K562 (cell line): ENCODE measurements around the gene FBLN7. TPM values are rescaled to one million over a fixed set of nuclear protein-coding genes. Genes with fewer than 3 reads are reported as not detected.
A peak's percentile ranks its signal among the peaks of the same experiment; 100 is the strongest.

Source experiments
- ATAC-seq: fragments of 200-7000 bp; cut with Tn5 transposase; 3 replicates; pipeline ENCODE4 v1.9.1; 2020; ENCODE audit warnings: moderate library complexity
- BruUV-seq: library from RNA; stranded (reverse); fragments of 400-500 nt; replicated peaks from 2 replicates; lab custom pipeline; 2021; lab: Mats Ljungman, UMichigan
- CTCF ChIA-PET: fragments of 300-600 bp; formaldehyde crosslinking; extraction: SDS; loops from one replicate; lab custom pipeline; 2021; ENCODE audit warnings: low intra/inter-chr PET ratio; lab: Yijun Ruan, JAX
- POLR2A ChIA-PET: fragments of 300-600, 350-650 bp; sonication (Branson Sonifier 250); formaldehyde crosslinking; extraction: SDS; loops from one replicate; lab custom pipeline; 2021; ENCODE audit warnings: antibody characterized with exemption, inconsistent platforms; lab: Yijun Ruan, JAX
- DNase-seq, 4 experiments: peaks; one replicate each; pipeline versions ENCODE4 v3.0.0 to v3.0.0-alpha.2; 2011 to 2018; ENCODE audit warnings: low spot score in 3 of 4, mixed read lengths in 3 of 4; ENCODE audit errors: extremely low read depth in 1 of 4
- FAIRE-seq: peaks from 2 replicates; lab custom pipeline; 2011; peaks lifted over from hg19 to GRCh38; lab: Jason Lieb, UNC
- H2AFZ ChIP-seq: 2 replicates; pipeline ENCODE4 v1.6.0; 2011; ENCODE audit warnings: low read depth, low read length, control low read depth, inconsistent platforms
- H3K27ac ChIP-seq: fragments of 200-600 bp; 3 replicates; pipeline ENCODE4 v1.8.0; 2011; ENCODE audit warnings: low read depth, mild to moderate bottlenecking, control low read depth, inconsistent platforms, low read length, moderate library complexity, mixed read lengths; ENCODE audit errors: extremely low read depth
- H3K27me3 ChIP-seq, 2 experiments: fragments of 300-600 bp in 1 of 2; 2 replicates in 1 of 2; 3 replicates in 1 of 2; pipeline versions ENCODE4 v1.6.0 to v1.8.0; 2011; ENCODE audit warnings: inconsistent platforms in 2 of 2, low read length in 2 of 2, mild to moderate bottlenecking in 1 of 2, mixed read lengths in 1 of 2, moderate library complexity in 1 of 2; ENCODE audit not compliant: control insufficient read depth in 2 of 2, insufficient read depth in 2 of 2
- H3K36me3 ChIP-seq: fragments of 300-600 bp; 3 replicates; pipeline ENCODE4 v1.8.0; 2011; ENCODE audit warnings: mild to moderate bottlenecking, low read length, inconsistent platforms; ENCODE audit not compliant: control insufficient read depth, insufficient read depth
- H3K4me1 ChIP-seq, 2 experiments: fragments of 200-600 bp in 1 of 2; replicated peaks in 1 of 2; 2 replicates in 1 of 2; 3 replicates in 1 of 2; pipeline versions ENCODE4 v1.5.1 to v1.8.0; 2011; ENCODE audit warnings: inconsistent platforms in 2 of 2, low read length in 2 of 2, mild to moderate bottlenecking in 1 of 2, mixed read lengths in 1 of 2, moderate library complexity in 1 of 2; ENCODE audit not compliant: control insufficient read depth in 2 of 2, insufficient read depth in 2 of 2
- H3K4me2 ChIP-seq: 2 replicates; pipeline ENCODE4 v1.6.1; 2011; ENCODE audit warnings: low read length, control low read depth, inconsistent platforms, mixed read lengths; ENCODE audit not compliant: insufficient read depth
- H3K4me3 ChIP-seq: fragments of 200-600 bp; sonication (generic), shearing (Covaris generic); 2 replicates; pipeline ENCODE4 v1.5.1; 2016; ENCODE audit warnings: control low read depth, inconsistent platforms
- H3K79me2 ChIP-seq: fragments of 200-600 bp; 3 replicates; pipeline ENCODE4 v1.8.0; 2011; ENCODE audit warnings: low read length, inconsistent platforms; ENCODE audit not compliant: control insufficient read depth, insufficient read depth
- H3K9ac ChIP-seq, 2 experiments: 2 replicates each; pipeline versions ENCODE4 v1.6.0 to v1.6.1; 2011; ENCODE audit warnings: low read depth in 2 of 2, low read length in 2 of 2, control low read depth in 1 of 2, inconsistent platforms in 1 of 2, mild to moderate bottlenecking in 1 of 2, mixed read lengths in 1 of 2; ENCODE audit not compliant: insufficient read depth in 1 of 2
- H3K9me1 ChIP-seq: one replicate; pipeline ENCODE4 v1.6.0; 2011; ENCODE audit warnings: inconsistent platforms, mild to moderate bottlenecking, low read length, moderate library complexity; ENCODE audit not compliant: control insufficient read depth, insufficient read depth
- H3K9me3 ChIP-seq: replicated peaks from 2 replicates; pipeline ENCODE4 v1.5.1; 2011; ENCODE audit warnings: low read depth, low read length, inconsistent platforms; ENCODE audit not compliant: control insufficient read depth, insufficient read depth
- H4K20me1 ChIP-seq: replicated peaks from 2 replicates; pipeline ENCODE4 v1.6.1; 2011; ENCODE audit warnings: low read length, inconsistent platforms, mixed read lengths; ENCODE audit not compliant: control insufficient read depth, insufficient read depth
- BACH1 ChIP-seq: fragments of 200-800 bp; sonication (Bioruptor generic); IDR thresholded peaks from 2 replicates; pipeline ENCODE4 v1.6.1; 2016; ENCODE audit warnings: missing genetic modification characterization, missing compliant biosample characterization
- CHD2 ChIP-seq: IDR thresholded peaks from 2 replicates; pipeline ENCODE4 v1.6.1; 2011; ENCODE audit warnings: low read depth, low read length
- GATAD2A ChIP-seq: fragments of 450-650 bp; IDR thresholded peaks from 2 replicates; pipeline ENCODE4 v1.6.1; 2017
- HEY1 ChIP-seq: fragments of 250-450 bp; sonication (Bioruptor Pico); IDR thresholded peaks from 2 replicates; pipeline ENCODE4 v1.5.0; 2020; ENCODE audit warnings: mild to moderate bottlenecking, moderate library complexity, borderline replicate concordance
- MBD2 ChIP-seq: sonication (generic); IDR thresholded peaks from 2 replicates; pipeline ENCODE4 v1.6.1; 2016; ENCODE audit warnings: low read depth, borderline replicate concordance
- MECOM ChIP-seq: fragments of 250-450 bp; sonication (Bioruptor Pico); IDR thresholded peaks from 2 replicates; pipeline ENCODE4 v1.8.0; 2022; ENCODE audit warnings: inconsistent platforms
- NCOA6 ChIP-seq: fragments of 450-650 bp; IDR thresholded peaks from 2 replicates; pipeline ENCODE4 v1.6.1; 2017; ENCODE audit warnings: mild to moderate bottlenecking
- POLR2G ChIP-seq: fragments of 200-400 bp; formaldehyde crosslinking; IDR thresholded peaks from 2 replicates; pipeline ENCODE4 v1.6.1; 2017; ENCODE audit warnings: low read depth, mild to moderate bottlenecking, antibody characterized with exemption, low read length, moderate library complexity
- SMAD4 ChIP-seq: fragments of 250-450 bp; sonication (Bioruptor Pico); conservative IDR thresholded peaks from 2 replicates; pipeline ENCODE4 v1.8.0; 2021; ENCODE audit warnings: inconsistent platforms, mild to moderate bottlenecking, moderate library complexity
- TRIM24 ChIP-seq, 2 experiments: fragments of 450-650 bp; IDR thresholded peaks; 2 replicates each; pipeline ENCODE4 v1.6.1; 2016
- WGBS: fragments of 100-300 bp; shearing (Covaris generic); methylation state at CpG from one replicate; pipeline ENCODE4 v1.1.6; 2016; ENCODE audit warnings: low coverage, mixed read lengths; ENCODE audit not compliant: insufficient coverage; ENCODE audit errors: missing lambda C conversion rate; 5-methylcytosine and 5-hydroxymethylcytosine counted together
- in situ Hi-C: fragments of 300-500 bp; cut with MboI; formaldehyde crosslinking; loops from 4 replicates; pipeline ENCODE4 v1.15.0; 2018; ENCODE audit warnings: inconsistent platforms, mixed read lengths
- intact Hi-C: fragments of 100-400 bp; cut with micrococcal nuclease; formaldehyde crosslinking; loops from 2 replicates; pipeline ENCODE4 v1.14.2; 2022
- polyA plus RNA-seq, 8 experiments: library from polyadenylated mRNA; depleted of rRNA in 4 of 8; stranded (reverse) in 5 of 8; unstranded in 3 of 8; fragments of >200 nt; fragmentation: Nextera tagmentation in 2 of 8; fragmentation: Illumina TruSeq in 1 of 8; extraction: Ambion mirVana in 2 of 8; extraction: Trizol in 1 of 8; gene quantifications; 2 replicates each; pipeline versions ENCODE4 v1.2.1 to v1.2.3, GENCODE V29; 2011 to 2014; ENCODE audit warnings: inconsistent platforms in 1 of 8, missing spikeins in 1 of 8
- total RNA-seq, 7 experiments: library from RNA; depleted of rRNA in 6 of 7; stranded (reverse); fragments of >200 nt in 6 of 7; fragmentation: Illumina TruSeq in 2 of 7; extraction: Trizol in 2 of 7; gene quantifications; 2 replicates each; pipeline versions ENCODE4 v1.2.1 to v1.2.3, GENCODE V29; 2011 to 2021; ENCODE audit warnings: low replicate concordance in 1 of 7

FBLN7 gene
- total and polyA plus RNA-seq, 9 of the 15 experiments (the other 6 are each of a cell fraction or from before 2014, with no cell fraction given): 0.13 TPM; not detected in 8

DNA sequence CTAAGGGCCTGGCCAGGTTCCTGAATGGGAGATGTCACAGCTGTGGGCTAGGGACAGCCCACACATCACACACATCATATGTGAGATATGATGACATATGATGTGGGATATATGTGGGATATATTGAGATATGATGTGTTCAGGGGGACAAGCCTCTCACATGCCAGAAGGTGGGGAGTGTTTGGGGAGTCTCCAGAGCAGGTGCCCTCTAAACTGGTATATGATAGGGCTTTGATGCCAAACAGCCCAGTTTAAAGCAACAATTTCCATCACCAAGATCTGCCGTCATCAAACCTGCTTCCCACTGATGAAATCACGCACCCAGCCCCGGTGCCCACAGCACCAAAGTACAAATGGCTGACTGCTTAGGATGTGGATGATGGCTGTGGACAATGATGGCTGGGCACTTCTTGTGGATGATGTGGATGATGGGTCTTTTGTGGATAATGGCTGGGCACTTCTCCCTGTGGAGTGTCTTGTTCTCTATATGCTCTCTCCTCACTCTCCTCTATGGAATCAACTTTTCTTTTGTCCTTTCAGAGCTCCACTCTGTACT lies 50.9 kb downstream of the FBLN7 start:
- TF ChIP-seq MBD2: no peak
- no peak for TF ChIP-seq POLR2G
- TF ChIP-seq CHD2: no peak
- no peak for TF ChIP-seq MECOM (CRISPR knock-in tag)
- TF ChIP-seq TRIM24 (IDR thresholded peaks at IDR 0.05): no peak
- TF ChIP-seq SMAD4 (CRISPR knock-in tag): no peak
- TF ChIP-seq GATAD2A: no peak
- no peak for TF ChIP-seq NCOA6
- TF ChIP-seq HEY1 (CRISPR knock-in tag): no peak
- TF ChIP-seq BACH1 (tag): no peak
- TF ChIP-seq, all 486 proteins: peak for 0
- H3K36me3 ChIP-seq: no peaks in the 10 kb centered on the region
- no peak overlapping the region for H3K27ac ChIP-seq
- intact Hi-C loops: no loop called here
- peaks cover 14 to 17% of the 10 kb centered on the region in 2 experiments for H3K4me1 ChIP-seq
- H3K9me3 ChIP-seq: peaks cover 5% of the 10 kb centered on the region; the same call in 1 of the 2 replicates
- no peak for ATAC-seq
- no peak overlapping the region for H3K4me2 ChIP-seq
- 75% methylated on average over 3 of the region's 3 CpGs for WGBS
- BruUV-seq: no TSS peak
- no peak overlapping the region for H3K4me3 ChIP-seq
- H3K9ac ChIP-seq: no peak overlapping the region
- H2AFZ ChIP-seq: peak overlapping the region; percentile 97
- no peaks in the 10 kb centered on the region for H4K20me1 ChIP-seq
- H3K9me1 ChIP-seq: no peaks in the 10 kb centered on the region
- FAIRE-seq: no peak
- no peaks in the 10 kb centered on the region for H3K27me3 ChIP-seq
- H3K79me2 ChIP-seq: no peaks in the 10 kb centered on the region
- no peak for DNase-seq
- ChIA-PET POLR2A (no interaction called here), CTCF (no interaction called here)
- in situ Hi-C loops: no loop called here
